NT2/D1 (cell line): ENCODE measurements around the gene HECTD2.

Experiments used
- SUZ12 ChIP-seq: IDR thresholded peaks from 2 replicates; pipeline ENCODE4 v1.6.1; 2011; ENCODE audit not compliant: insufficient read length, insufficient read depth; ENCODE audit errors: extremely low read depth
- YY1 ChIP-seq: IDR thresholded peaks from 2 replicates; pipeline ENCODE4 v1.6.1; 2011; ENCODE audit not compliant: insufficient read length, insufficient read depth
- ZNF274 ChIP-seq: IDR thresholded peaks from 2 replicates; pipeline ENCODE4 v1.6.1; 2011; ENCODE audit warnings: mild to moderate bottlenecking, low read depth, low read length

GRCh38 chr10:91517394-91517793 lies 107.2 kb downstream of the HECTD2 start:
- no peak for TF ChIP-seq YY1
- no peak for TF ChIP-seq ZNF274
- TF ChIP-seq SUZ12, result no peak
